CD4-positive, alpha-beta T cell treated with Interleukin-21 for 1 hour (primary cell): ENCODE data around the gene DYRK1A.
"Not testable (repeated sequence)": the region's sequence is repeated elsewhere in the genome, so short reads cannot be mapped to it uniquely, and the experiment has no call there.

ENCODE experiments used
- DNase-seq: peaks from one replicate; pipeline ENCODE4 v3.0.0-alpha.2; 2020

The DYRK1A gene

GRCh38 chr21:37532868-37533780 is 166.6 kb downstream of the DYRK1A start:
- DNase-seq, result no peak

DNA sequence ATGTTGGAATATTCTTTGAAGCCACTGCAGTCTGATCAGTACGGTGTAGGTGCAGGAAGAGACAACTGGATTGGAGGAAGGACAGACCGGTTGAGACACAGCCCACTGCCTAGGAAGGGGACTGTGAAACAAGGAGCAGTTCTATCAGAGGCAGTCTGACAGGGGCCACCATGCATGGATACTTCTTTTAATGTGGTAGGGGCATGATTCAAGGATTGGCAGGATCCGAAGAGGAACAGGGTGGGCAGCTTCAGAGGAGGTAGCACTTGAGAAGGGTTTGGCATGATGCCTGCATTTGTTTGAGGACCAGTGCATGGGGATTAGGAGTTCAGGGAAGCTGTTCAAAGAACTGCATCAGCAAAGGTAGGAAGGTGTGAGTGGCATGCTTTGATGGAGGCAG is 167.9 kb downstream of the DYRK1A start:
- DNase-seq, result no peak

GRCh38 chr21:37535130-37535529 is 168.6 kb downstream of the DYRK1A start:
- no peak for DNase-seq

DNA sequence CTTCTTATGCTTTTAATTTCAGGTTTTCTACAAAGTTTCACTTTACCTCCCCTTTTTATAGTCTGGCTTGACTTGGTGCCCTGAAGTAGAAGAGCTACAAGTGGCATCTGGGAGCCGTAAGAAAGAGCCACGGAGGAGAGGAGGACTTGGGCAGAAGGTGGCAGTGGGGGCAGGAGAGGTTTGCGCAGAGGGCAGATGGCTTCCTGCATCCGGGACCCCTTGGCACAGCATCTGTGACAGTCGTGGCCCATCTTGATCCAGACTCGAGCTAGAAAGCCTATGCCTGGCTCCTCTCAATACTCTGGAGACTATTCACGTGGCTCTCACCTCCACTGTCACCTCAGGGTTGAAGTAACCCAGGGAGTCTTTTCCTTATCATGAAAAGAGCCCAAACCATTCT is 169.1 kb downstream of the DYRK1A start:
- no peak for DNase-seq

GRCh38 chr21:37536616-37537278 is 170.2 kb downstream of the DYRK1A start:
- DNase-seq, result no peak

DNA sequence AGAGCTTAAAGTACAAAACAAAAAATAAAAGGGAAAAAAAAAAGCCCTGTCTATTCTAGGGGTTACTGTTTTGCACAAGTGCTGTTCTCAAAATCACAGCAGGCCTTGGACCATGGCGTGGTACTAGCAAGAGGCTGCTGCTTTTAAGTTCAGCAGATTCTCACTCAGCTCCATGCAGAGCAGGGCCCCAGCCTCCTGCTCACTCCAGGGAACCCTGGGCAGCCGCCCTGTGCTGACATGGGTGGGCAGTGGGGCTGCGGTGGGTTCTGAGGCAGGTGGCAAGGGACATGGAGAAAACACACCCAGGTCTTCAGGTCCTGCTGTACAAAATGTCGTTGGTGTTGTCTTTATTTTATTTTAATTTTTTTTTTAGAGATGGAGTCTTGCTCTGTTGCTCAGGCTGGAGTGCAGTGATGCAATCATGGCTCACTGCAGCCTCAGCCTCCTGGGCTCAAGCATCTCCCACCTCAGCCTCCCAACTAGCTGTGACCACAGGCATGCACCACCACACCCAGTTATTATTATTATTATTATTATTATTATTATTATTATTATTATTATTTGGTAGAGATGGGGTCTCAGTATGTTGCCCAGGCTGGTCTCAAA is 170.9 kb downstream of the DYRK1A start:
- no peak for DNase-seq

- DNase-seq, result no peak
These were observed 172.5 kb downstream of the DYRK1A start for GRCh38 chr21:37538971-37539590.

DNA sequence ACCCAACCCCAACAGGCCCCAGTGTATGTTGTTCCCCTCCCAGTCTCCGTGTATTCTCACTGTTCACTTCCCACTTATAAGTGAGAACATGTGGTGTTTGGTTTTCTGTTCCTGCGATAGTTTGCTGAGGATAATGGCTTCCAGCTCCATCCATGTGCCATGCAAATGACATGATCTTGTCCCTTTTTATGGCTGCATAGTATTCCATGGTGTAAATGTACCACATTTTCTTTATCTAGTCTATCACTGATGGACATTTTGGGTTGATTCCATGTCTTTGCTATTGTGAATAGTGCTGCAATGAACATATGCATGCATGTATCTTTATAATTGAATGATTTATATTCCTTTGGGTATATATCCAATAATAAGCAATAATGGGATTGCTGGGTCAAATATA is 174.6 kb downstream of the DYRK1A start:
- not testable (repeated sequence) for DNase-seq

GRCh38 chr21:37542512-37542911 is 175.9 kb downstream of the DYRK1A start:
- DNase-seq, result no peak

DNA sequence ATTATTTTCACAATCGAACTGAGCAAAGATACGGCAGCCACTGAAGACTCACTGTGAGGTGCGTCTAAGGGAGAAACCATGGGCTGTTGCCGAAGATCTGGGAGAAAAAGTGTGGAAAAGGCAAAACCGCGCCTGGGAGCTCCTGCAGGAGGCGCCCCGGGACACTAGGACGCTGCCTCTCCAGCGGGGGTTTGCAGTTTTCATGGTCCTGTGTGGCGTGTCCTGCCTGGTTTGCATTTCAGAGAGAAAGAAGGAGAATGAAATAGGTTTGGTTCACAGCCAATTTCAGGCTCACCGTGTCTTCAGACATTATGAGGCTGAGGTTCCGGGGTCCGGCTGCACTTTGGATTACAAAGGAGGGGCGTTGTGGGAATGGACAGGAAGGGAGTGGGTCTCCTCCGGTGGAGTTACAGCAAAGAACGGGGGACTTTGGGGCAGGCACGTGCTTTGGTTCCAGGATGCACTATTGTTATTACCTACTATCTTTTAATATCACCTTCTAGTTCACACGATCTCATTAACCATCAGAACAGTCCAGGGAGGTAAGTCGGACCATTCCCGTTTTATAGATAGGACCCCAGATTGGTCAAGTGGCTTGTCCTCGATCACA is 179.8 kb downstream of the DYRK1A start:
- DNase-seq, result no peak

DNA sequence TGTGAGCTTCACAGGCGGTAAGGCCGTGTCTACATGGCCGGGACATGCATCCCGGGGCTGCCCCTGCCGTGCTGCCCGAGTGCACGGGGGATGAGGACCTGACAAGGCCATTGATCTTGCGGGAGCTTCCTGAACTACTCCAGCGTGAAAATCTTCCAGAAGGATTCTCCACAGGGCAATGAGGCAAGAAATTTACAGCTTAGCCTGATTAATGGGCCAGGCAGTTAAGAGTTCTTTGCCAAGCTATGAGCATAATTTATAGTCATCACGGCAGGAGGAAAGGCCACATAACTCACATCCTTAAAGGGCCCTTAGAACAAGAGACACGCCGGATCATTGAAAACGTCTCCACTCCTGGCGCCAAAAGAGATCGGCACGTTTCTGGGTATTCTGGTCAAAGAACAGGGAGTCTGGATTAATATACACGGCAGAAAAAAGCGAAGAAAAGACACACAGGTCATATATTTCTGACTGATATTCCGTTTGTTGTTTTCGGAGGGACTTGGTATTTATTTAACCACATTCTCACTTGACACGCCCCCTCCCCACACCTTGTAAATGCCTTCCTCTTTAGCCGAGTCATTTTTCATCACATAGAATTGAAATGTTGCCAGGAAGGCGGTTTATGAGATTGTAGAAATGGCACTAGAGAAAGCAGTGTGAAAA is 180.5 kb downstream of the DYRK1A start:
- DNase-seq, result no peak

- no peak for DNase-seq
These were observed 181.1 kb downstream of the DYRK1A start for GRCh38 chr21:37547615-37548200.

- DNase-seq, result no peak
These were observed 182.0 kb downstream of the DYRK1A start for GRCh38 chr21:37548521-37548981.

DNA sequence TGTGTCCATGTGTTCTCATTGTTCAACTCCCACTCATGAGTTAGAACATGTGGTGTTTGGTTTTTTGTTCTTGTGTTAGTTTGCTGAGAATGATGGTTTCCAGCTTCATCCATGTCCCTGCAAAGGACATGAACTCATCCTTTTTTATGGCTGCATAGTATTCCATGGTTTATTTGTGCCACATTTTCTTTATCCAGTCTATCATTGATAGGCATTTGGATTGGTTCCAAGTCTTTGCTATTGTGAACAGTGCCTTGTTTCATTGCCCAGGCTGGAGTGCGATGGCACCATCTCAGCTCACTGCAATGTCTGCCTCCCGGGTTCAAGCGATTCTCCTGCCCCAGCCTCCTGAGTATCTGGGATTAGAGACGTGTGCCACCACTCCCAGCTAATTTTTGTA is 183.2 kb downstream of the DYRK1A start:
- not testable (repeated sequence) for DNase-seq

DNA sequence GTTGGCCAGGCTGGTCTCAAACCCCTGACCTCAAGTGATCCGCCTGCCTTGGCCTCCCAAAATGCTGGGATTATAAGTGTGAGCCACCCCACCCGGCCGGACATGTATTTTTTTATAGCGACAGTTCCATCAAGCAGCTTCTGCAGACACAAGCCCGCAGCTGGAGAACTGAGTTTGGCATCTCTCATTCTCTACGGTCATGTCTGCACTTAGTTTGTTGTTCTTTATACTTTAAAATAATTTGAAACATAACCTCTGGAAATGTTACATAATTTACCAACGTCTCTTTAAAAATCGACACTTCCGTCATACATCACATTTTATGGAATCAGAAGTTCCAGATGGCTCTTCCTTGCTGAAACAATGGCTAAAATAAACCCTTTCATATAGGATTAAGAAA is 183.6 kb downstream of the DYRK1A start:
- no peak for DNase-seq

GRCh38 chr21:37550618-37551330 is 184.2 kb downstream of the DYRK1A start:
- no peak for DNase-seq

DNA sequence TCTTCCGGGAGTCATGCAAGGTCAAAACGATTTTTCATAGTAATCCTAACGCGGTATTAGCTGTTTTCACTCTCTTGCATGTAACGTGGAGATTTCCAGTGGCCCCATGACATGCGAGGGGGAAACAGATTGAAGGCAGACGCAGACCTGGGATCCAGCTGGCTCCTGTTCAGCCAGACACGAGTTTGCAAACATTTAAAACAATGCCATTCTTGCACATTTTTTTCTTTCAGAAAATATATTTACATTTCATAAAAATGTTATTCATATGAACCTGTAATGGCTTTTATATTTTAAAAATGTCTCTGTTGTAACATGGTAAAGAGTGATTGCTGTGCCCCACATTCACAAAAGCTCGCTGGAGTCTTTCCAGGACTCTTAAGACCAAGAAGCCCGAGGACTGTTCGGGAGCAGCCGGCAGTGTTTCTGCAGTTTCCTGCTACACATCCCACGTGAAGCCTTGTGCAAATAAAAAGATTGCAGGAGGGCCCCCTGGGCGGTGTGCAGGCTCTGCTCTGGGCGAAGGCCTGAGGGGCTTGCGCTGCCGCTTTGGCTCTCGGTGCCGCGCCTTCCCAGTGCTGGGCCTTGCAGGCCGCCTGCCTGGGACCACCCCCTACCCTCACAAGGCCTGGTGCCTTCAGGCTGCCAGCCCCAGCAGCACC is 184.9 kb downstream of the DYRK1A start:
- DNase-seq, result no peak

- no peak for DNase-seq
These were observed 185.4 kb downstream of the DYRK1A start for GRCh38 chr21:37551993-37552355.

DNA sequence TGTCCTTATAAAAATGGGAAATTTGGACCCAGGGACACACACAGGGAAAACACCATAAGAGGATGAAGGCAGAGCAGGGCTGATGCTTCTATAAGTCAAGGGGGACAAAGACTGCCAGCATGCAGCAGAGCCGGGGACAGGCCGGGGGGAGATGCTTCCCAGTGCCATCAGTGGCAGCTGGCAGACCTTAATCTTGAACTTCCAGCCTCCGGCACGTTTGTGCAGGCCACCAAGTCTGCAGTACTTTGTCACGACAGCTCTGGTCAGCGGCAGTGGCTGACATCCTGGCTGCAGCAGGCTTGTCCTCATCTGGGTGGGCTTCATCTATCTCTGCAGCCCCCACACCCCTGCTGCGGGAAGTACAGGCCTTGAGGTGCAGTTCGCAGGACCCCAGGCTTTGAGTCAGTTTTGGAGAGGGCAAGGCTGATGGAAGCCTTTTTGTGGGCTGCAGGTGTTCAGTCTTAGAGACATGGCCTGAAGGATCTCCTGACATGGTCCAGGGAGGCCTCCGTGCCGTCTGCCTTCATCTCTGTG is 186.0 kb downstream of the DYRK1A start:
- DNase-seq, result no peak

GRCh38 chr21:37553078-37553481 is 186.5 kb downstream of the DYRK1A start:
- DNase-seq, result no peak
